HEK293T (cell line): ENCODE results near the gene FAM131C.
"Not testable (repeated sequence)": the region's sequence is repeated elsewhere in the genome, so short reads cannot be mapped to it uniquely, and the experiment has no call there.

Experiments
- ELF4 ChIP-seq: fragments of 450-650 bp; IDR thresholded peaks from 2 replicates; pipeline ENCODE4 v1.6.1; 2017; ENCODE audit warnings: antibody characterized with exemption
- FOXA1 ChIP-seq: fragments of 450-650 bp; IDR thresholded peaks from 2 replicates; pipeline ENCODE4 v1.6.1; 2016; ENCODE audit warnings: mild to moderate bottlenecking
- HDGF ChIP-seq: fragments of 450-650 bp; IDR thresholded peaks from 2 replicates; pipeline ENCODE4 v1.6.1; 2017; ENCODE audit warnings: antibody characterized with exemption, borderline replicate concordance
- LEF1 ChIP-seq: fragments of 450-650 bp; IDR thresholded peaks from 2 replicates; pipeline ENCODE4 v1.6.1; 2017; ENCODE audit warnings: mild to moderate bottlenecking, borderline replicate concordance
- SUZ12 ChIP-seq: fragments of 450-650 bp; IDR thresholded peaks from 2 replicates; pipeline ENCODE4 v1.6.1; 2016; ENCODE audit warnings: mild to moderate bottlenecking

DNA sequence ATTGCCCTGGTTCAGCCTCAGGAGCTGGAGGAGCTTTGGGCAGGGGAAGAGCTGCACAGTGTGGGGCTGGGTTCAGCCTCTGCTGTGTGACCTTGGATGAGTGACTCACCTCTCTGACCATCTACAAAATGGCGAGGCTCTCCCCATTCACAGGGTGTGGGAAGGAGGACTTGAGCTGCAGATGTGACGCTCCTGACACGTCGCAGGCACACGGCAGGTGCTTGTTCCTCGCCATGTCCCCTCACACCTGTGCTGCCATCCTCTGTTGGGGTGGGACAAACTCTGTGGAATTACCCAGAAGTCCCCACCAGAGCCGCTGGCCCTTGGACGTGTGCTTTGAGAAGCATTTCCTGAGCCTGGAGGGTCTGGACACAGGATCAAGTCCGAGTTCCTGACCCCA lies 52.6 kb downstream of the FAM131C start:
- not testable (repeated sequence) for TF ChIP-seq FOXA1, HDGF, SUZ12, ELF4, LEF1
